Glomerular endothelial cell (primary cell): ENCODE data around the gene CTNND2. TPM values are rescaled to one million over a fixed set of nuclear protein-coding genes. Genes with fewer than 3 reads are reported as not detected.

ENCODE experiments used
- DNase-seq: peaks from one replicate; pipeline ENCODE4 v3.0.0-alpha.2; 2011; ENCODE audit warnings: low read depth, low spot score; ENCODE audit errors: extremely low read depth
- total RNA-seq: library from RNA; depleted of rRNA; stranded (reverse); fragments of >200 nt; gene quantifications from 2 replicates; pipeline ENCODE4 v1.2.3, GENCODE V29; 2015

Gene CTNND2
- total RNA-seq, 1 donor from 2014 or later, result not detected

DNA sequence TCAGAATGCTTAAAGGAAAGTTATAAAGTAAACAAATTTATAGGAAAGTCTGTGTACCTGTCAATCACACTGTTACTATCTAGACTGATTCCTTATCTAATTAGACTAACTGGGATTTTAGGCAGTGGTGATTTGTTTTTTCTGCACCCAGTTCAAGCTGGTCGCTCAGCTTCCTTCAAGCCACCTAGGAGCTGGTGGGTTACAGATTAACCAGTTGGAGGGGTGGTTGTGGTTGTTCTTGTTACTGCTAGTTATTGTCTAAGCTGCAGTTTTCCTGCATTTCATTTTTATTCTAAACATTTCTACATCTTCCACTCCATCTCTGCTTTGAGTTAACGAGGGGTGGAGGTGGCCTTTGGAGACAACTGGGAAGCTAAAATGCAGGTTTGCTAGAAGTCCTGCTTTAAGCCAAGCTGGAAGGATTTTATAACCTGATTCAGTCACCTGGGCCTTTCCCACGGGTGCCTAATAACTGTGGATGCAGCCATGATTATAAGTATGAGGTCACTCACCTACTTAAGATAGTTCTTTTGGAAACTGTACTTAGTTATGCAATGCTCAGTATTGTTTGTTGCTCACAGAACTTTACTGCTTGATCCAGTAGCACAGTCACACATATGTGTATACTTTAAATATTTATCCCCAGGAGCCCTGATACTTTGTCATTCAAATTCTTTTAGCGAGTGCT is 839.3 kb downstream of the CTNND2 start:
- no peak for DNase-seq

DNA sequence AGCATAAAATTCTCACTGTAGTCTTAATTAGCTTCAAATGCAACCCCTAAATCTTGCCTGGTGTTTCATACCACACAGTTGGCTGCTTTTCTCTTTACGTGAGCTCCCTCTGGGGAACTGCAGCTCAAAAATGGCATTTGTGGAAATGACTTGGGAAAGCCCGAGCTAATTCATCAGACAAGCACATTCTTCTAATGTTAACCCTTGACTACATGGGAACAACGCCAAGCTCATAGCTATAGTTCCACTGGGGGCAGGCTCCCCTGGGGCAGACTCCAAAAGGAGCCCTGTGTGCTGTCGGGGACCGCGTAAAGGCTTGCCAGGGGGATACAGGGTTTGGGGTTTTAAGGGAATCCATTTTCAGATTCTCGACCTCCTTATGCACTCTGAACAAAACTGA is 841.8 kb downstream of the CTNND2 start:
- DNase-seq, result no peak

DNA sequence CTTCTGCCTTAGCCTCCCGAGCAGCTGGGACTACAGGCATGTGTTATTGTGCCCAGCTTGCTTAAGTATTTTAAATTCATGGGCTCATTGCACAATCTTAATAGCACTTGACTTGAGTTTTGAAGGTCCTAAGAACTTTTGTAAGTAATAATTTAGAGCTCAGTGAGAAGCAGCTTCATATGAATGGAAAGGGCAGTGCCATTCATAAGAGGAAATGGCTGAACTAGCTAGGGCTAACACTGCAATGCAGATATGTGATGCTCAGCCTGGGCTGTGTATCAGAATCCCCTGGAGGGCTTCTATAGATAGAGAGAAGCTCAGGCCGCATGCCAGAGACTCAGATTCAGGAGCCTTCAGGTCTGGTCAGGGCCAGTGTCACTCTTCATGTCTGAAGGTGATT is 847.7 kb downstream of the CTNND2 start:
- no peak for DNase-seq

DNA sequence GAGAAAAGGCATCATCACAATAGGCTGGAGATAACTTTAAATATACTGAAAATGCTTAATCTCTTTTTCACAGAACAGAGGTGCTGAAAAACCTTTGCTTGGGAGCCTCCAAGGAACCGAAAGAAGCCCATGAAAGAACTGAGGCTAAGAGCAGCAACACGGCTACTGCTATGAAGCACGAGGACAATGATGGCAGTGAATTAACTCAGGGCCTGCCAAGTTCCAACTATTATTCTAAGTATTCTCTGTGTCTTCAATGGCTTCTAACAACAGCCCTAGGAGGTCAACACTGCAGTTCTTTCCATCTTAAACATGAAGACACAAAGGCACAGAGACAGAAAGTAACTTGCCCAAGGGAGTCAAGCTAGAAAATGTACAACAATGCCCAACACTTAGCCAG is 850.2 kb downstream of the CTNND2 start:
- no peak for DNase-seq

DNA sequence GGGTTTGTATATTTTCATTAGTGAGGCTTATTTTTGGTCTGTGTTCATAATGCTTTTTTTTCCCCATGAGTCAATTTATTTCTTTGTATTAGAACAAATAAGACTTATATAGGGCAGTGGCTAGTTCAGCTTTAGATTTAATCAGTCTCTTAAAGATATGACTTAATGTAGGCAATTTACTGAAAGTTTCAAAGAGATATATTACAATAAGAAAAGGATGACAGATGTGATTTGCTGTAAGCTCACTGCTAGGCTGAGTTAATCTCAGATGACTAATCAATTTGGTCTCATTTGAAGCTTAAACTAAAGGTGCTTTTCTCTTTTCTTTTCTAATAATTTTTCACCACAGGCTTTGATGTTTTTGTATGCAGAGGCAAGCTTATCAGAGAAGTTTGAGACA is 851.4 kb downstream of the CTNND2 start:
- DNase-seq, result no peak

DNA sequence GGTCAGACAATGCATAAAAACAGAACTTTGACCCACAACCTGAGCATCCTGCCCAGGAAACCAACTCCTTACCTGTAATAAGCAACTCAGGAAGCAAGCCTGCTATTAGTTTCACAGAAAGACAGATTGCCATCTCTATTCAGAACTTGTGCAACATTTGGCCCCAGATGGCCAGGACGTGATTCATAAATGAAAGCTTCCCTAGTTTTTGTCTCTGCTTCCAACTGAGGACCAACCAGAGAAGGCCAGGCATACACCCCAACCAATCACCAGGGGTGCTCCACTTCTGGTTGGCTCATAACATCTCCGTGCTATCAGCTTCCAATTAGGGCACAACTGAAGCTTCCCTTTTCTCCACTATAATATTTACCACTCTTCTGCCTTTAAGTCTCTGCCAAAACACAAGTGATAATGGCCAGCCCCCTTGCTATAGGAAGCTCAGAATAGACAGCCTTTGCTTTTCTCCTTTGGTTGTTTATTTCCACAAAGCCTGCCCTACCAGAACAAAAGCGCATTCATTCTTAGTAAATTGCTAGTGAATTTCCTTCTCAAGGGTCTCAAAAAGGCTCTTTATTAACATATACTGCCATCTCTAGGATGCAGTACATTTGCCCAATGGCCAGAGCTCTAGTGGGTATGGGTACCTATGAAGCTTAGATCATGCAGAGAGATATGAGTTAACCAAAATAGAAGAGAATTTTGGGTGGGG is 853.5 kb downstream of the CTNND2 start:
- no peak for DNase-seq

DNA sequence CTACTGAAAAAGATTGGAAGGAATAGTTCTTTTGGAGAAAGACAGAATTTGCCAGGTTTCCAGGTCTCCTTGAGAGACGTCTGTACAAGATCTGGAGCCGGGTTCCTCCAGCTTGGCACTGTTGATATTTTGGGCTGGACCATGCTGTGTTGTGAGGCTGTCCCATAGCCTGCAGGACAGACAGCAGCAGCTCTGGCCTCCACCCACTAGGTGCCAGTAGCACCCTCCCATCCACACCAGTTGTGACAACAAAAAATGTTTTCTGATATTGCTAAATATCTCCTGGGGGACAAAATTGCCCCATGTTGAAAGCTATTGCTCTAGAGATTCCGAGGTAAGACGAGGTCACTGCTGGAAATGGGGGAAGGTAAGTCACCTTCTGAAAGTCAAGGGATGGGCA is 855.5 kb downstream of the CTNND2 start:
- DNase-seq, result no peak

DNA sequence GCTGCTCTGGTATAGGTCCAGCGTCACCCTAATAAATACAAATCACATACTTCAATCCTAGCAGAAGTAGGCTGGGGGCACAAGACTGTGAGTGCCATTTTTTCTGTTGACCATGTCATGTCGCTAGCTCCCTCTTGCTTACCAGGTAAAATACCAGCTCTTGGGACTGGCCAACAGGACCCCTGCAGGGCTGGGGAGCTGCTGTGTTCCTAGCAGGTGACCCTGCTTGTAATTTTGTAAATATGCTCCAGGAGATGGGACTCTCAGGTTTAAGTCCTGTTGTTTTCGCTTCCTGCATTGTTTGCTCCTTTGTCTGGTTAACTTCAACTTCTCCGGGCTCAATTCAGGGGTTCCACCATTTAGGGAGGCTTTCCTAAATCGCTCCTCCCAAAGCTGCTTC is 856.6 kb downstream of the CTNND2 start:
- DNase-seq, result no peak

DNA sequence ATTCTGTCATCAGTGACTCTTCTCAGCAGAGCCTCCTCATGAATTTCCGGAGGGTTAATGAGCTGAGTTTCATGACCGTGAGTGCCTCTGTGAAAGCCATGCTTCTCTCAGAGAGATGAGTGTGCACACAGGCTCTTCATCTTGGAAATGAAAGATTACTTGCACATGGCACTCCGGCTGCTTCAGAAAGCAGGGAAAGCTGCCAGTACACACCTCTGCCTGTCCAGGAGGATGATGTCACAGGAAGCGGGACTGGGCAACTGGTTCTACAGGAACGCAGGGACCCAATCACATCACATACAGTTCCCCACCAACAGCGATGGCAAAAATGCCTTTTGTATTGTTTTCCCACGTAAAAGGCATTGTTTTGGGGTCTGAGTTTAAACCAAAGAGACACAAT is 857.2 kb downstream of the CTNND2 start:
- DNase-seq, result no peak

DNA sequence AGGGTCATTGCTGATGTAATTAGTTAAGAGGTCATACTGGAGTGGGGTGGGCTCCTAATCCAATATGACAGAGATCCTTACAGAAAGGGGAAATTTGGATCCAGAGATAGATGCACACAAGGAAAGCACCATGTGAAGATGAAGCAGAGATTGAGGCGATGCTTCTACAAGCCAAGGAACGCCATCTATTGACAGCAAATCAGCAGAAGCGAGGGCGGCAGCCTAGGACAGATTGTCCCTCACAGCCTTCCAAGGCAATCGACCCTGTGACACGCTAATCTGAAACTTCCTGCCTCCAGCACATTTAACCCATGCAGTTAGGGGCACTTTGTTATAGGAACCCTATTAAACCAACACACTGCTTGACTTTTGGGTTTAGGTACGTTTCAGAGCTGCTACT is 858.1 kb downstream of the CTNND2 start:
- no peak for DNase-seq

DNA sequence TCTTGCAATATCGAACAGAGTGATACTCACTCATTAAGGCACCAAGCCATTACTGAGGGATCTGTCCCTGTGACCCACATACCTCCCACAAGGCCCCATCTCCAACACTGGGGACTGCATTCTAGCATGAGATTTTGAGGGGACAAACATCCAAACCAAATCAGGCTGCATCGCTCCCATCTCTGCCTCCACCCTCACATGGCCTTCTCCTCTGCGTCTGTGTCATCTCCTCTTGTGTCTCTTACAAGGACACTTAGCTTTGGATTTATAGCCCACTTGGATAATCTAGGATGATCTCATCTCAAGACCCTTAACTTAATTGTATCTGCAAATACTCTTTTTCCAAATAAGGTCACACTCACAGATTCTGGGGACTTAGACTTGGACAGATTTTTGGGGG is 858.8 kb downstream of the CTNND2 start:
- DNase-seq, result no peak

DNA sequence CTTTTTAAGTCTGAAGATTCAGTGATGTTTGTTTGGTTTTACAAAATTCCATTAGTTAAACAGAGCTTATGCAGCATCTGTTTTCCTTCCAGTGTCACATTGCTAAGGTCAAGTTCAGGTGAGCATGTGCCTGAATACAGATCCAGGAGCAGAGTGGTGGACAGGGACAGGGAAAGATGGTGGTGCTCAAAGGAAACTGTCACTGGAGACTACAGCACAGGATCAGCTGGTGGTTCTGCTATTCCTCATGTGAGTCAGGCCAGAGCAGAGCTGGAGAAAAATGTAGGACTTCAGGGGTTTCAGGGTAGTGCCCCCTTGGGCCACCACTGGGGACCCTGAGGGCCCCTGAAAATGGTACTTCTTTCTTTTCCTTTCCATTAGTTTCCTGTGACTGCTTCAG is 859.7 kb downstream of the CTNND2 start:
- DNase-seq, result no peak

DNA sequence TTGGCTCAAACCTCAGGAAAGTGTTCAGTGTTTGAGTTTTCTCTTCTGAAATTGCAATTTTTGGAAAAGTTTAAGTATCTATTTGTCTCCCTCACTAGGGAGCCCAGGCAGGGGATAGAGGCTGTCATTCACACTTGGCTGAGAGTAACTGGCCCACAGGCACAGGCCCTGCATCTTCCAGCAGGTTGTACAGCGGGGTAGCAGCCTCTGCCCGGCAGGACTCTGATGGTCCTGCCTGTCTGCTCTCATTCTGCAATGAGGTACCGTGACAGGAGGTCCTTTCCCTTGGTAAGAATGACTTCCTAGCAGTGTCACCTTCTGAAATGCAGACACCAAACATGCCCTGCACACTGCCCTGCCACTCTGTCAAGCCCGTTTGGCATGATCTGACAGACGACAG is 860.4 kb downstream of the CTNND2 start:
- no peak for DNase-seq

DNA sequence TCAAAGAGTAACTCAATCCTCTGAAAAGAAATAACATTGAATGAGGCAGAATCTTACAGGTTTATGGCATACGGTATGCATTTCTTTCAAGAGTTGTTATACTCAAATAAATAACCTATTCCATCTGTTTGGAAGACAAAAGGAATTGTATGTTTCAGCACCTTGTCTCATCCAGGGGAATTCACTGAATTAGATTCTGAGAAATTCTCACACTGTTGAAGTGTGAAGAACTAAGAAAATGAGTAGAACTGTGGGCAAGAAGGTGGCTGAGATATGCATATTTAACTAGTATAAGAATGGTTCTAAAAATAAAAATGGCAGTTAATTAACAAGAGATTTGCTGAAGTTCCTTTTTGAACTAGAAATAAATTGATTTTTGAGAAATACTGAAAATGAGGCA is 863.9 kb downstream of the CTNND2 start:
- no peak for DNase-seq

DNA sequence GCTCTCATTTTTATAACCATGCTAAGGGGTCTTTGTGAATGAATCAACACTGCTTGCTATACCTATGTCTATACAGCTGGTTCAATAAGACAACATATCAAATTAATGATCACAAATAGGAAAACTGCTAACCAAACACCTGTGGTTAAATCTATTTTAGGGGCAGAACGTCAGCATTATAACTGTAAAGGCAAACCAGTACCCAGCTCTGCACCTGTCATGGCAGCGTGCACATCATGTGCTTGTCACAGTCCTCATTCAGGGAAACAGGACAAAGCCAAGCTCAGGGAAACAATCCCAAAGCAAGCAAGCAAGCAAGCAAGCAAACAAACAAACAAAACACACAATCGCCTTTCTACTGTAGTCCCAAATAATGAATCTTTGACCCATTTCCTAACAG is 865.5 kb downstream of the CTNND2 start:
- DNase-seq, result no peak

DNA sequence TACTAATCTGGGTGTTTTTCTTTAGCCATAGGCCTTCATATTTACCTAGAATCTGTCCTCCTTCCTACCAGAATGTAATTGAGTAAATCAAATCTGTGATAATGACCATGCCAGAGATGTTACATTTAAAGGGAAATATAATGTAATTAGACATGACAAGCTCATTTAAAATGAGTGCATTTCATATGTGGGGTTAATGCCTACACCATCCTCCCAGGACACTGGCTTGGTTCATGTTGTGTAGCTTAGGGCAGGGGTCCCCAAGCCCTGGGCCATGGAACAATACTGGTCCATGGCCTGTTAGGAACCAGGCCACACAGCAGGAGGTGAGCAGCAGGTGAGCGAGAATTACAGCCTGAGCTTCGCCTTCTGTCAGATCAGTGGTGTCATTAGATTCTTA is 866.3 kb downstream of the CTNND2 start:
- no peak for DNase-seq

DNA sequence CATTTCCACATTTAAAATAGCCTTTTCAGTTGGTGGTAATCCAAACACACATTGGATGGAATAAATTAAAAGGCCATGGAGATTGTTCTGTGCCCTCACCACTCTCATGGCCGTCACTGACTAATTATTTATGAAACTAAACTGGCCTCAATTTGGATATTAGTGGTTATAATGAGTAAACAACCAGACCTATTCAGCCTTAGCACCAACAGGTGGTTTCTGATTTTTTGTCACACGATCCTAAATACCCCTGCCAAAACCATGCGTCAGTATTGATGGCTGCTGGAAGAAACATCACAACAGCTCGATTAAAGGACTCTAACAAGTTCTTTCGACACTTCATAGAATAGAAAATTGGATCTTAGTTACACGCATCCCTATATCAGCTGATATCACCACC is 867.2 kb downstream of the CTNND2 start:
- no peak for DNase-seq

DNA sequence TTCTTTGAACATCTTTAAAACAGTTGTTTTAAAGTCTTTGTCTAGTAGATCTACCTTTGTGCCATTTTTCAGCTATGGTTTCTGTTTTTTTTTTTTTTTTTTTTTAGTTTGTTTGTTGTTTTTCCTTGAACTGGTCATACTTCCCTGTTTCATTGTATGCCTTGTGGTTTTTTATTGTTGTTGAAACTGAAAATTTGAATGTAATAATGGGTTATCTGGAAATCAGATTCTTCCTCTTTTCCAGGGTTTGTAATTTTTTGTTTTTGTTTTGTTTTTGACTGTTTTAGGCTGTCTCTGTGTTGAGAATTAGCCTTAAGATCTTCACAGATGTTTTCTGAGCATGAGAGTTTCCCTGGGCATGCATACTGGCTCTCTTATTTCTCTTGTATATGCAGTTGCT is 873.6 kb downstream of the CTNND2 start:
- DNase-seq, result no peak

DNA sequence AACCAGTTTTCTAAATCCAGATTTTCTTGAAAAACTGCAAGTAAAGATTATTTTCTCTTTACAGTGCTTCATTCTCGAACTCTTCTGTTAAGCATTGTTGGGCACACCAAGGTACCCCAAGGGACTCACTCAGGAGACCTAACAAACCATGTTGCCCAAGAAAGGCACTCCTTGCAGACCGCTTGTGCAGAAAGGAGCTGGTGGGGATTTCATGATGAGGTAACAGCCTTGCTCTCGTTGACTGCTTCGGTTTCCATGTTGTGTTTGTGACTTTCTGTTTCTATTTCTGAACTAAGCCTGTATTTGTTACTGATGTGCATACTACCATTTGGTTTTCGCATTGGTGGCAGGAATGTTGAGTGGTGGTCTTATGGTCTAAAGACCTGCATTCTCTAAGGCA is 876.6 kb downstream of the CTNND2 start:
- no peak for DNase-seq

DNA sequence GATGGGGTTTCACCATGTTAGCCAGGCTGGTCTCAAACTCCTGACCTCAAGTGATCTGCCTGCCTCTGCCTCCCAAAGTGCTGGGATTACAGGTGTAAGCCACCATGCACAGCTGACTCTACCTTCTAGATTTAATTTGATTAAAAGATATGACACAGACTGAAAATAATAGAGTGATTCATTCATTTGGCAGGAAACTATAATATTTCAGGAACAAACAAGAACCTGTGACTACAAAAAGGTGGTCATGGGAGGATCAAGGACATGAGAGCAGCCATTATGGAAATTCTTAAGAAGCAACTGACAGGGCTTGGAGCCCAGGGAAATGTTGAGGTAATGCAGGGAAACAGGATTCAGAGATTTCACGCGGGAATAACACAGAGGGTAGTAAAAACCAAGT is 877.7 kb downstream of the CTNND2 start:
- DNase-seq, result no peak

DNA sequence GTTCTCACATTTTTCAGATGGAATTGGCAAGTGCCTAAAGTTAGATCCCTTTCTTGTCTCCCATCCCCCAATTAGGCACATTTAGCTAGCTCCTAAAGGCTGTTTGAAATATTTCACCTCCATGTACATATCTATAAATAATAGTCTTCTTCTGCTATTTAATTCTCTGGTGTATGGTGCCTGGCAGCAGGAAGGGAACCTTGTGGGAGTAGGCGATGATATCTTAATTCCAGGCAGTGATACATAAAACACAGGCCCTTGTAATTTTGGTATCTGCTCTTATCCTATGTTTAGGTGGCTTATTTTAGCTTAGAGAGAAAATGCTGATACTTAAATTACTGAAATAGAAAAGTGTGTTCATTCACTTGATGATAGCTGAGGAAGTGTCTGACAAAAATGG is 880.3 kb downstream of the CTNND2 start:
- DNase-seq, result no peak

DNA sequence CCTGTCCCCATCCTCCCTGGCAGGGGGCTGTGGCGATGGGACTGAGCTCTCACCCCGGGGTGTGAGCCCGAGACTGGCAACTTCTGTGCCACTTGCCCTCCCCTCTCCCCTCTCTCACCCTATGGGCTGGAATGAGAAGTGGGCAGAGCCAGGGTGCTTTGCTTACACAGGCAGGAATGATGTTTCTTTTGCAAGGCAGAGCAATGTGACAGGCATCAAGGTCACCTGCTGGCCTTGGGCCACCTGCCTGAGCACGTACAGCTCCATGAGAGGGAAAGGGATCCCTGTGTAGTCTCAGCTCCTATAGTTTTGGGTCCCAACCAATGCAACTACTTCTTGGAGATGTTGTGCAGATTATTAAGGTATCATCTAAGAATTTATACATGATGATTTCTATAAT is 890.5 kb downstream of the CTNND2 start:
- DNase-seq, result no peak

DNA sequence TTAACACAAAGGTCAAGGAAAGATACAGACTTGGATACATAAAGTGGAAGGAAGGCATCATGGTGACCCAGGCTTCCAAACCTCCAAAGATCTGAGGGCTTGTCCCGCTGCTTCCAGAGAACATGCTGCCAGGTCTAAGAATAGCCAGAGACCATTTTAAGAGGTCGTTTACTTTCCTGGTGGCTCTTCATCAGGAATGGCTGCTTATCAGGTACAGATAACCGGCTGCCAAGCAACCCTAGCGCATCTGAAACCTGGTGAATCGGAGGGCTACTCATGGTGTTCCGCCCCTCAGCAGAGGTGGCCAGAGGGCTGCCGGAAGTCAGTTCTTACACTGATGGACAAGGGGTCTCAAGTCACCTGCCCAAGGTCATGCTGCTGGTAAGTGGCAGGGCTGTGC is 892.0 kb downstream of the CTNND2 start:
- no peak for DNase-seq
